AG09319 (cell line): Measurements from ENCODE around the gene SCART1.

Experiments
- DNase-seq: peaks from one replicate; pipeline ENCODE4 v3.0.0-alpha.2; 2010; ENCODE audit warnings: low read depth; ENCODE audit errors: extremely low read depth
- CTCF ChIP-seq: IDR thresholded peaks from 2 replicates; pipeline ENCODE4 v1.5.1; 2011; ENCODE audit warnings: low read depth, mild to moderate bottlenecking, inconsistent platforms, low read length, moderate library complexity

The SCART1 gene

GRCh38 chr10:133441780-133442179 is 12.0 kb upstream of the SCART1 start:
- no peak for DNase-seq
- TF ChIP-seq CTCF = no peak

GRCh38 chr10:133442191-133442966 is 11.4 kb upstream of the SCART1 start:
- no peak for TF ChIP-seq CTCF
- DNase-seq = no peak

- TF ChIP-seq CTCF = no peak
- no peak for DNase-seq
These were observed 10.5 kb upstream of the SCART1 start for GRCh38 chr10:133442967-133443924.

GRCh38 chr10:133444342-133445267 is 9.1 kb upstream of the SCART1 start:
- no peak for DNase-seq
- no peak for TF ChIP-seq CTCF

GRCh38 chr10:133445268-133445732 is 8.4 kb upstream of the SCART1 start:
- no peak for TF ChIP-seq CTCF
- no peak for DNase-seq

- DNase-seq = no peak
- no peak for TF ChIP-seq CTCF
These were observed 7.7 kb upstream of the SCART1 start for GRCh38 chr10:133445751-133446708.
